ENCODE measurements around the gene MAP4K3.

- TF ChIP-seq CTCF (IDR thresholded peaks at IDR 0.05) (no peak), POLR2A (IDR thresholded peaks at IDR 0.05) (no peak)
Measured at GRCh38 chr2:39486071-39486470, 49.0 kb upstream of the MAP4K3 start.
